HG02840 (cell line): ENCODE data around the gene MYO7A.

ENCODE experiments used
- ATAC-seq: cut with Tn5 transposase; IDR thresholded peaks from one replicate; pipeline ENCODE4 v1.9.1; 2021; ENCODE audit warnings: mild to moderate bottlenecking, moderate library complexity, moderate number of reproducible peaks; ENCODE audit not compliant: unreplicated experiment, low FRiP score

Gene MYO7A

GRCh38 chr11:77195071-77195755 is 67.2 kb downstream of the MYO7A start:
- ATAC-seq: no peak

- no peak for ATAC-seq
Measured at GRCh38 chr11:77196961-77197360, 68.9 kb downstream of the MYO7A start.

GRCh38 chr11:77197626-77198320 is 69.7 kb downstream of the MYO7A start:
- ATAC-seq: no peak

GRCh38 chr11:77198440-77198849 is 70.4 kb downstream of the MYO7A start:
- ATAC-seq: no peak

GRCh38 chr11:77199137-77199745 is 71.2 kb downstream of the MYO7A start:
- ATAC-seq: no peak

- no peak for ATAC-seq
Measured at GRCh38 chr11:77200351-77201268, 72.6 kb downstream of the MYO7A start.

GRCh38 chr11:77201370-77201769 is 73.3 kb downstream of the MYO7A start:
- no peak for ATAC-seq

- no peak for ATAC-seq
Measured at GRCh38 chr11:77201991-77202841, 74.2 kb downstream of the MYO7A start.

- no peak for ATAC-seq
Measured at GRCh38 chr11:77202941-77203900, 75.2 kb downstream of the MYO7A start.

GRCh38 chr11:77203901-77204753 is 76.1 kb downstream of the MYO7A start:
- no peak for ATAC-seq

- ATAC-seq: no peak
Measured at GRCh38 chr11:77204754-77205466, 76.9 kb downstream of the MYO7A start.

GRCh38 chr11:77205467-77206263 is 77.6 kb downstream of the MYO7A start:
- no peak for ATAC-seq

GRCh38 chr11:77206264-77207018 is 78.4 kb downstream of the MYO7A start:
- ATAC-seq: no peak

GRCh38 chr11:77207019-77207485 is 79.0 kb downstream of the MYO7A start:
- no peak for ATAC-seq

- ATAC-seq: no peak
Measured at GRCh38 chr11:77207618-77208313, 79.7 kb downstream of the MYO7A start.
